Measurements from ENCODE around the gene ATXN7. TPM values are rescaled to one million over a fixed set of nuclear protein-coding genes. Genes with fewer than 3 reads are reported as not detected.

The ATXN7 gene
- total RNA-seq, 2 experiments from 2014 or later, result 35.6 to 40.5 TPM

GRCh38 chr3:63927422-63928280, 64.0 kb downstream of the ATXN7 start:
- no peak overlapping the region for H3K27ac Mint-ChIP-seq
- H3K27me3 Mint-ChIP-seq (ENCODE audit: low read depth), result no peaks in the 10 kb centered on the region
- H3K36me3 Mint-ChIP-seq (ENCODE audit: low read depth), result peaks cover 55% of the 10 kb centered on the region
- H3K4me3 Mint-ChIP-seq, result no peak overlapping the region
- ATAC-seq (no peak), DNase-seq (no peak)
- peaks cover 21% of the 10 kb centered on the region for H3K4me1 Mint-ChIP-seq (ENCODE audit: low read depth)
- H3K9me3 Mint-ChIP-seq (ENCODE audit: insufficient read depth), result no peaks in the 10 kb centered on the region
- POLR2A ChIA-PET, result interaction anchor here (1.8 kb wide), 1 partner anchor 16 kb away, joined by 9 read pairs; the partner anchor contains the start of gene SCAANT1
- CTCF ChIA-PET, result interaction anchor here (1.0 to 1.6 kb wide), 3 partner anchors 13 to 66 kb away, joined by 4 to 5 read pairs (median 5); no protein-coding TSS in a partner anchor

DNA sequence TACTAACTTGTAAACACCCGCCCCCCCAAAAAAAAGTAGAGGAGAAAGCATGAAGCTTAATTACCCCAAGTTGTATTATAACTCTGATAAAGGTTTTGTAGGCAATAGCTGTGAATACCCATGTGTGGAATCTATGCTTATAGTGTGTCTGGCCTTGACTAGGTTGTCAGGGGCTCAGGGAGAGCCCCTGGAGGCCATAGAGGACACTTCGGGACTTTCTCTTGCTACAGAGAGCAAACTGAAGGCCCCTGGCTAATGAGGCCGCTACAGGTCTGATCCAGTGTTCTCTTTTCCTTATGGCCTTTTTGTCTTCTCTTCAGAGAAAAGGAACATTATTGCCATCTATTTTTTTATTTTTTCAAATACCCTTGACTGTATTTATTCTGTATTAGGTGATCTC, 67.6 kb downstream of the ATXN7 start:
- CTCF ChIA-PET, result interaction anchor here (0.6 kb wide), 1 partner anchor 66 kb away, joined by 4 read pairs; no protein-coding TSS in a partner anchor
- ATAC-seq, result no peak
- DNase-seq, result no peak
- H3K36me3 Mint-ChIP-seq (ENCODE audit: low read depth), result peaks cover 44% of the 10 kb centered on the region
- H3K9me3 Mint-ChIP-seq (ENCODE audit: insufficient read depth), result no peaks in the 10 kb centered on the region
- H3K4me1 Mint-ChIP-seq (ENCODE audit: low read depth), result peaks cover 54% of the 10 kb centered on the region
- no peaks in the 10 kb centered on the region for H3K27me3 Mint-ChIP-seq (ENCODE audit: low read depth)
- H3K27ac Mint-ChIP-seq, result no peak overlapping the region
- POLR2A ChIA-PET, result no interaction called here
- H3K4me3 Mint-ChIP-seq, result no peak overlapping the region

GRCh38 chr3:63932509-63933212, 69.0 kb downstream of the ATXN7 start:
- Mint-ChIP-seq H3K36me3 (ENCODE audit: low read depth) (peaks cover 42% of the 10 kb centered on the region), H3K9me3 (ENCODE audit: insufficient read depth) (no peaks in the 10 kb centered on the region), H3K27ac (peak overlapping the region; percentile 47), H3K4me1 (ENCODE audit: low read depth) (peaks cover 67% of the 10 kb centered on the region), H3K27me3 (ENCODE audit: low read depth) (no peaks in the 10 kb centered on the region), H3K4me3 (no peak overlapping the region)
- ATAC-seq (no peak), DNase-seq (no peak)
- CTCF ChIA-PET, result interaction anchor here (1.1 kb wide), 1 partner anchor 29 kb away, joined by 7 read pairs; no protein-coding TSS in a partner anchor
- POLR2A ChIA-PET, result interaction anchor here (0.6 kb wide), 1 partner anchor 34 kb away, joined by 3 read pairs; no protein-coding TSS in a partner anchor

DNA sequence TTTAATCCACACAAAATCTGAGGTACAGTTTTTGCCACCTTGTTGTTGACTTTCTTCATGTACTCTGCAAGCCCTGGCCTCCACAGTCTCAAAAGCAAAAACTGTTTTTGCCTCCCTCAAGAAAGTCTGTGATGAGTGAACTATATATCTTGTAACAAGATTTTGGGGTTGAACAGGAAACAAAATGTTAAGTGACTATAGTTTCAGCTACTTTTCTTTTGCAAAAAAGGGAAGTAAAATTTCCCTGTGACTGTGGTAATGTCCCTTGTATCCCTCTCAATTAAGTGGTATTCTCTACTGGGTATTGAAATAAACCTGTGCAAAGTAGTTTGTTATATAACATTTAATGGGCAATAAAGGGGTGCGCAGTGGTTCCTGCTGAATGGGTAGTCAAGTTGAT, 69.8 kb downstream of the ATXN7 start:
- Mint-ChIP-seq H3K27ac (peak overlapping the region; percentile 84), H3K36me3 (ENCODE audit: low read depth) (peaks cover 44% of the 10 kb centered on the region), H3K27me3 (ENCODE audit: low read depth) (no peaks in the 10 kb centered on the region), H3K4me3 (peak overlapping the region; percentile 63), H3K4me1 (ENCODE audit: low read depth) (peaks cover 75% of the 10 kb centered on the region), H3K9me3 (ENCODE audit: insufficient read depth) (no peaks in the 10 kb centered on the region)
- ChIA-PET CTCF (interaction anchor here (1.1 kb wide), 1 partner anchor 28 kb away, joined by 7 read pairs; no protein-coding TSS in a partner anchor), POLR2A (interaction anchor here (0.6 kb wide), 1 partner anchor 33 kb away, joined by 3 read pairs; no protein-coding TSS in a partner anchor)
- no peak for DNase-seq
- ATAC-seq, result no peak

- Mint-ChIP-seq H3K9me3 (ENCODE audit: insufficient read depth) (no peaks in the 10 kb centered on the region), H3K4me1 (ENCODE audit: low read depth) (peaks cover 76% of the 10 kb centered on the region), H3K36me3 (ENCODE audit: low read depth) (peaks cover 44% of the 10 kb centered on the region), H3K27me3 (ENCODE audit: low read depth) (no peaks in the 10 kb centered on the region), H3K4me3 (peak overlapping the region; percentile 63), H3K27ac (peak overlapping the region; percentile 84)
- DNase-seq (peak; percentile 74), ATAC-seq (peak; percentile 81)
- CTCF ChIA-PET, result interaction anchor here (1.1 kb wide), 1 partner anchor 28 kb away, joined by 7 read pairs; no protein-coding TSS in a partner anchor
- POLR2A ChIA-PET, result no interaction called here
Observed at GRCh38 chr3:63934041-63934866, 70.6 kb downstream of the ATXN7 start.

GRCh38 chr3:63936925-63937324, 73.3 kb downstream of the ATXN7 start:
- Mint-ChIP-seq H3K9me3 (ENCODE audit: insufficient read depth) (no peaks in the 10 kb centered on the region), H3K27me3 (ENCODE audit: low read depth) (no peaks in the 10 kb centered on the region), H3K36me3 (ENCODE audit: low read depth) (peaks cover 38% of the 10 kb centered on the region), H3K27ac (no peak overlapping the region), H3K4me1 (ENCODE audit: low read depth) (peaks cover 73% of the 10 kb centered on the region), H3K4me3 (no peak overlapping the region)
- CTCF ChIA-PET, result interaction anchor here (0.8 to 1.3 kb wide), 4 partner anchors 25 to 86 kb away, joined by 3 to 4 read pairs (median 4); partner anchors contain the start of gene PSMD6
- no peak for ATAC-seq
- POLR2A ChIA-PET, result no interaction called here
- DNase-seq, result no peak

GRCh38 chr3:63937661-63938651, 74.3 kb downstream of the ATXN7 start:
- Mint-ChIP-seq H3K27me3 (ENCODE audit: low read depth) (no peaks in the 10 kb centered on the region), H3K4me3 (no peak overlapping the region), H3K4me1 (ENCODE audit: low read depth) (peaks cover 71% of the 10 kb centered on the region), H3K9me3 (ENCODE audit: insufficient read depth) (no peaks in the 10 kb centered on the region), H3K27ac (no peak overlapping the region), H3K36me3 (ENCODE audit: low read depth) (peaks cover 39% of the 10 kb centered on the region)
- ChIA-PET POLR2A (no interaction called here), CTCF (interaction anchor here (1.1 kb wide), 2 partner anchors 24 to 56 kb away, joined by 4 read pairs; no protein-coding TSS in a partner anchor)
- DNase-seq, result no peak
- ATAC-seq, result no peak

- DNase-seq, result no peak
- ATAC-seq, result no peak
- Mint-ChIP-seq H3K9me3 (ENCODE audit: insufficient read depth) (no peaks in the 10 kb centered on the region), H3K27ac (no peak overlapping the region), H3K36me3 (ENCODE audit: low read depth) (peaks cover 31% of the 10 kb centered on the region), H3K27me3 (ENCODE audit: low read depth) (no peaks in the 10 kb centered on the region), H3K4me1 (ENCODE audit: low read depth) (peaks cover 60% of the 10 kb centered on the region), H3K4me3 (no peak overlapping the region)
- ChIA-PET POLR2A (no interaction called here), CTCF (no interaction called here)
Observed at GRCh38 chr3:63940389-63940757, 76.7 kb downstream of the ATXN7 start.

DNA sequence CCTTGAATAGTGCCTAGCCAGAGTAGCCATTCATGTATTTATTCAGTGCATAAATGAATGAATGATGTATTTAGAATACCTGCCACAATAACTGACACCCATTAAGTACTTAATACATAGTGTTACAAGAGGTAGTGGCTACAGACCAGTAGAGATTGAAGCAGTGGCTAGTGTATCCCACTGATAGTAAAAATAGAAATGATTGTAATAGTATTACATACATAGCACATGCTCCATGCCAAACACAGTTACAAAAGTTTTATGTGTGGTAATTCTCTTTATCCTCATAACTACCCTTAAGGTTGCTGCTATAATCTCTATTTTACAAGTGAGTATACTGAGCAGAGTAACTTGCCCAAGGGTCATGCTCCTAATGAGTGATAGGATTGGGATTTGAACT, 78.9 kb downstream of the ATXN7 start:
- POLR2A ChIA-PET, result no interaction called here
- H3K4me1 Mint-ChIP-seq (ENCODE audit: low read depth), result peaks cover 61% of the 10 kb centered on the region
- no peaks in the 10 kb centered on the region for H3K27me3 Mint-ChIP-seq (ENCODE audit: low read depth)
- no peak for ATAC-seq
- H3K4me3 Mint-ChIP-seq, result no peak overlapping the region
- no peaks in the 10 kb centered on the region for H3K9me3 Mint-ChIP-seq (ENCODE audit: insufficient read depth)
- CTCF ChIA-PET, result interaction anchor here (1.0 to 1.2 kb wide), 2 partner anchors 9 to 20 kb away, joined by 3 to 4 read pairs; no protein-coding TSS in a partner anchor
- no peak overlapping the region for H3K27ac Mint-ChIP-seq
- no peak for DNase-seq
- peaks cover 30% of the 10 kb centered on the region for H3K36me3 Mint-ChIP-seq (ENCODE audit: low read depth)

- ChIA-PET POLR2A (no interaction called here), CTCF (interaction anchor here (1.4 kb wide), 1 partner anchor 18 kb away, joined by 4 read pairs; no protein-coding TSS in a partner anchor)
- ATAC-seq (peak; percentile 19), DNase-seq (no peak)
- H3K27ac Mint-ChIP-seq, result peak overlapping the region; percentile 8
- H3K9me3 Mint-ChIP-seq (ENCODE audit: insufficient read depth), result no peaks in the 10 kb centered on the region
- no peak overlapping the region for H3K4me3 Mint-ChIP-seq
- H3K27me3 Mint-ChIP-seq (ENCODE audit: low read depth), result no peaks in the 10 kb centered on the region
- peaks cover 30% of the 10 kb centered on the region for H3K36me3 Mint-ChIP-seq (ENCODE audit: low read depth)
- H3K4me1 Mint-ChIP-seq (ENCODE audit: low read depth), result peaks cover 59% of the 10 kb centered on the region
Observed at GRCh38 chr3:63943678-63944077, 80.0 kb downstream of the ATXN7 start.

Measured in activated CD8-positive, alpha-beta T cell treated with anti-CD3 and anti-CD28 coated beads, Interleukin-2, amount 10 ng/mL, durations not matched to agents 7 days and 5 days (primary cell).